DND-41 (cell line): ENCODE measurements around the gene RAB7B.

Source experiments
- ATAC-seq: fragments of 200-7000 bp; cut with Tn5 transposase; 3 replicates; pipeline ENCODE4 v1.9.1; 2021; ENCODE audit warnings: low read depth; ENCODE audit not compliant: insufficient read depth
- DNase-seq: peaks from one replicate; pipeline ENCODE4 v3.0.0-alpha.2; 2020
- H2AFZ ChIP-seq: 2 replicates; pipeline ENCODE4 v1.6.0; 2012; ENCODE audit warnings: low read depth, low read length
- H3K27ac ChIP-seq: 2 replicates; pipeline ENCODE4 v1.5.1; 2012; ENCODE audit warnings: low read length, inconsistent platforms
- H3K27me3 ChIP-seq: fragments of 200-600 bp; sonication (generic); 2 replicates; pipeline ENCODE4 v1.6.0; 2012; ENCODE audit warnings: low read length, mild to moderate bottlenecking, inconsistent platforms; ENCODE audit not compliant: insufficient read depth, poor library complexity
- H3K36me3 ChIP-seq: 2 replicates; pipeline ENCODE4 v1.5.1; 2012; ENCODE audit warnings: low read length, inconsistent platforms; ENCODE audit not compliant: insufficient read depth
- H3K4me1 ChIP-seq: 2 replicates; pipeline ENCODE4 v1.5.1; 2012; ENCODE audit warnings: mild to moderate bottlenecking, low read length; ENCODE audit not compliant: insufficient read depth
- H3K4me2 ChIP-seq: 2 replicates; pipeline ENCODE4 v1.6.0; 2012; ENCODE audit warnings: mild to moderate bottlenecking, moderate library complexity, low read length, inconsistent platforms; ENCODE audit not compliant: insufficient read depth
- H3K4me3 ChIP-seq, 2 experiments: fragments of 200-600 bp in 1 of 2; shearing (Covaris generic) in 1 of 2; 2 replicates each; pipeline ENCODE4 v1.5.1; 2012 to 2016; ENCODE audit warnings: inconsistent platforms in 2 of 2, low read length in 2 of 2, mild to moderate bottlenecking in 2 of 2, low read depth in 1 of 2, moderate library complexity in 1 of 2
- H3K79me2 ChIP-seq: 2 replicates; pipeline ENCODE4 v1.6.0; 2012; ENCODE audit warnings: low read length, inconsistent platforms; ENCODE audit not compliant: insufficient read depth
- H3K9ac ChIP-seq: 2 replicates; pipeline ENCODE4 v1.6.0; 2012; ENCODE audit warnings: low read depth, mild to moderate bottlenecking, inconsistent platforms, low read length, moderate library complexity
- H3K9me3 ChIP-seq: 2 replicates; pipeline ENCODE4 v1.5.1; 2012; ENCODE audit warnings: low read length, moderate library complexity, mild to moderate bottlenecking, inconsistent platforms; ENCODE audit not compliant: insufficient read depth, severe bottlenecking
- H4K20me1 ChIP-seq: 2 replicates; pipeline ENCODE4 v1.6.0; 2012; ENCODE audit warnings: low read length; ENCODE audit not compliant: insufficient read depth
- CTCF ChIP-seq: IDR thresholded peaks from 2 replicates; pipeline ENCODE4 v1.5.1; 2012; ENCODE audit warnings: borderline replicate concordance, low read length, moderate library complexity, mild to moderate bottlenecking; ENCODE audit not compliant: poor library complexity, severe bottlenecking; ENCODE audit errors: extremely low read depth
- EZH2 ChIP-seq: IDR thresholded peaks from 3 replicates; pipeline ENCODE4 v1.6.1; 2012; ENCODE audit warnings: borderline replicate concordance, low read depth, mild to moderate bottlenecking, moderate library complexity, low read length, inconsistent platforms; ENCODE audit not compliant: severe bottlenecking

The RAB7B gene

GRCh38 chr1:205973377-205974232 is 29.6 kb downstream of the RAB7B start:
- DNase-seq (no peak), ATAC-seq (no peak)
- Histone ChIP-seq H3K36me3 (no peaks in the 10 kb centered on the region), H3K27me3 (no peaks in the 10 kb centered on the region), H3K4me1 (no peaks in the 10 kb centered on the region), H3K4me2 (no peak overlapping the region), H3K9me3 (no peaks in the 10 kb centered on the region), H3K9ac (no peak overlapping the region), H3K79me2 (no peaks in the 10 kb centered on the region), H3K27ac (no peak overlapping the region), H3K4me3 (no peak overlapping the region), H4K20me1 (peaks cover 16% of the 10 kb centered on the region; the same call in 1 of the 2 replicates), H2AFZ (no peak overlapping the region)
- no peak for TF ChIP-seq CTCF
- TF ChIP-seq EZH2 = no peak

GRCh38 chr1:205972491-205973168 is 30.6 kb downstream of the RAB7B start:
- no peak for ATAC-seq
- no peaks in the 10 kb centered on the region for H3K27me3 ChIP-seq
- no peak overlapping the region for H2AFZ ChIP-seq
- H4K20me1 ChIP-seq = peaks cover 16% of the 10 kb centered on the region; the same call in 1 of the 2 replicates
- no peak overlapping the region for H3K4me3 ChIP-seq
- TF ChIP-seq CTCF = no peak
- TF ChIP-seq EZH2 = no peak
- H3K9ac ChIP-seq = no peak overlapping the region
- DNase-seq = no peak
- H3K4me1 ChIP-seq = no peaks in the 10 kb centered on the region
- no peaks in the 10 kb centered on the region for H3K79me2 ChIP-seq
- no peaks in the 10 kb centered on the region for H3K9me3 ChIP-seq
- no peak overlapping the region for H3K27ac ChIP-seq
- H3K4me2 ChIP-seq = no peak overlapping the region
- no peaks in the 10 kb centered on the region for H3K36me3 ChIP-seq

- H3K4me2 ChIP-seq = no peak overlapping the region
- H3K9ac ChIP-seq = no peak overlapping the region
- no peak overlapping the region for H2AFZ ChIP-seq
- no peaks in the 10 kb centered on the region for H3K79me2 ChIP-seq
- no peak for DNase-seq
- no peaks in the 10 kb centered on the region for H3K4me1 ChIP-seq
- TF ChIP-seq CTCF (no peak), EZH2 (no peak)
- peaks cover 16% of the 10 kb centered on the region; the same call in 1 of the 2 replicates for H4K20me1 ChIP-seq
- no peaks in the 10 kb centered on the region for H3K36me3 ChIP-seq
- H3K27me3 ChIP-seq = no peaks in the 10 kb centered on the region
- ATAC-seq = no peak
- no peak overlapping the region for H3K27ac ChIP-seq
- no peak overlapping the region for H3K4me3 ChIP-seq
- H3K9me3 ChIP-seq = no peaks in the 10 kb centered on the region
These were observed 31.1 kb downstream of the RAB7B start for GRCh38 chr1:205972081-205972480.
